Posterior vena cava (tissue), 2 donors: ENCODE measurements around the gene RNF223. TPM values are rescaled to one million over a fixed set of nuclear protein-coding genes. Genes with fewer than 3 reads are reported as not detected.

Experiments used
- DNase-seq: peaks from one replicate; pipeline ENCODE4 v3.0.0-alpha.2; 2020; ENCODE audit warnings: low spot score
- intact Hi-C, 2 donors: fragments of 100-400 bp; cut with DNase I; formaldehyde crosslinking; loops; one replicate each; pipeline versions ENCODE4 v1.14.1 to v1.14.2; 2022 to 2023
- total RNA-seq, 2 donors: library from RNA; stranded (reverse); fragmentation: NEBNext Ultra II Directional; extraction: Animal tissue kit (Norgen Biotek cat#: 25700); gene quantifications; one replicate each; pipeline ENCODE4 v1.2.1, GENCODE V29; 2021
- donor health status: DM: yes; HTN: yes; CAD: no.
- donor health status: DM: yes; HTN: yes; CAD: no.

The RNF223 gene
- total RNA-seq, 2 donors from 2014 or later: not detected

- intact Hi-C loops: no loop called here
Observed at GRCh38 chr1:1053682-1054081, 20.4 kb downstream of the RNF223 start.

DNA sequence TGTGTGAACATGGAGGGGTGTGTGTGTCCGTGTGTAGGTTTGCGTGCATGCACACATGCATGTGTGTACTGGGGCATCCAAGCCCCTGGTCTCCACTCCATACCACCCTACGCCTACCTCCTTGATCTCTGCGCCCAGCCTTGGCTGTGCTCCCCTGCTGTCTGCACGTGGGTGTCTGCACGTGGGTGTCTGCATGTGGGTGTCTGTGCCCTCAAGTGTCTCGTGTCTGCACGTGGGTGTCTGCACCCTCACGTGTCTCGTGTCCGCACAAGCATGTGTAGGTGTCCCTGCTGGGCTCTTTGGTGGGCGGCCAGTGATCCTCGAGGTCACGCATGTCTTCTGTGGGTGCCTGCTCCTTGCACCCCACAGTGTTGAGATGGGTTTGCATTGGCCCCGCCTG is 21.1 kb downstream of the RNF223 start:
- DNase-seq: no peak
- intact Hi-C loops: no loop called here

More at GRCh38 chr1:1053682-1054081, 20.4 kb downstream of the RNF223 start:
- no peak for DNase-seq

DNA sequence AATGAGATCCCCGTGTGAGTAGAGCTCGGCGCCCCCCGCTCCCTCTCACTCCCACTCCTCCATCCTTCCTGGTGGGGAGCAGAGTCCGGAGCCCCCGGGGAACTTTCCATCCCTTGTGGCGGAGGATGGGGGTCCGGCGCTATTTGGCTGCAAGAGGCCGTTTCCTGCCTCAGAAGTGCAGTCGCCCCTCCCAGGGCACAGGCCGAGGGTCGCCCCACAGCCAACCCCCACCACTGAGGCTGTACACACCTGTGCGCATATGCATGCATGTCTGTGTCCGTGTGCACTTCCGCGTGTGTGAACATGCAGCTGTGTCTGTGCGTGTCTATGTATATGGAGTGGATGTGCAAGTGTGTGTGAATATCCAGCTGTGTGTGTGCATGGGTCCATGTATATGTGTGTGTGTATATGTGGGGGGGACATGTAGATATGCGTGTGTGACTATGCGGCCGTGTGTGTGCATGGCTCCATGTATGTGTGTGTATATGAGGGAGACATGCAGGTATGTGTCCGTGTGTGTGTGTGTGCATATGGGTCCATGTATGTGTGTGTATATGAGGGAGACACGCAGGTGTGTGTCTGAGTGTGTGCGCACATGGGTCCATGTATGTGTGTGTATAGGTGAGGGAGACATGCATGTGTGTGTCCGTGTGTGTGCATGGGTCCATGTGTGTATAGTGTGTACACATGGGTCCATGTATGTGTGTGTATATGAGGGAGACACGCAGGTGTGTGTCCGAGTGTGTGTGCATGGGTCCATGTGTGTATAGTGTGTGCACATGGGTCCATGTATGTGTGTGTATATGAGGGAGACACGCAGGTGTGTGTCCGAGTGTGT is 21.9 kb downstream of the RNF223 start:
- DNase-seq: no peak
- intact Hi-C loops: no loop called here

- no peak for DNase-seq
- intact Hi-C loops: no loop called here
Observed at GRCh38 chr1:1051127-1051810, 22.8 kb downstream of the RNF223 start.

GRCh38 chr1:1050577-1051052 is 23.5 kb downstream of the RNF223 start:
- intact Hi-C loops: no loop called here
- no peak for DNase-seq

DNA sequence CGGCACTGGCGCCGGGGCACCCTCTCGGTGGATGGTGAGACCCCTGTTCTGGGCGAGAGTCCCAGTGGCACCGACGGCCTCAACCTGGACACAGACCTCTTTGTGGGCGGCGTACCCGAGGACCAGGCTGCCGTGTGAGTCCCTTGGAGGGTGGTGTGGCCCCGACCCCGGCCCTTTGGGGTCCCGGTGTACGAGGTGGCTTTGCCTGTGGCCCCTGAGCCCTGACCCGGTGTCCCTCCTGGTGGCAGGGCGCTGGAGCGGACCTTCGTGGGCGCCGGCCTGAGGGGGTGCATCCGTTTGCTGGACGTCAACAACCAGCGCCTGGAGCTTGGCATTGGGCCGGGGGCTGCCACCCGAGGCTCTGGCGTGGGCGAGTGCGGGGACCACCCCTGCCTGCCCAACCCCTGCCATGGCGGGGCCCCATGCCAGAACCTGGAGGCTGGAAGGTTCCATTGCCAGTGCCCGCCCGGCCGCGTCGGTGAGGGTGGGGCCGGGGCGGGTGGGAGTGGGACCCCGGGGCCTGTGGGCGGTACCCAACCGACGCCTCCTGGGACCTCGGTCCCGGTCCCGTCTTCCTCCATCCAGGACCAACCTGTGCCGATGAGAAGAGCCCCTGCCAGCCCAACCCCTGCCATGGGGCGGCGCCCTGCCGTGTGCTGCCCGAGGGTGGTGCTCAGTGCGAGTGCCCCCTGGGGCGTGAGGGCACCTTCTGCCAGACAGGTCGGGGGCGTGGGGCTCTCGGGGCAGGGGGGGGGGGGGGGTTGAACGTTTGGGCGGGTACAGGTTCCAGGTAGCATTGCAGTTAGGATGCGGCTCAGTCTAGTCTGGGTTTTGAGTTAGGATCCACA is 24.6 kb downstream of the RNF223 start:
- no peak for DNase-seq
- intact Hi-C loops: no loop called here

GRCh38 chr1:1048765-1049164 is 25.3 kb downstream of the RNF223 start:
- intact Hi-C loops: no loop called here
- DNase-seq: no peak

DNA sequence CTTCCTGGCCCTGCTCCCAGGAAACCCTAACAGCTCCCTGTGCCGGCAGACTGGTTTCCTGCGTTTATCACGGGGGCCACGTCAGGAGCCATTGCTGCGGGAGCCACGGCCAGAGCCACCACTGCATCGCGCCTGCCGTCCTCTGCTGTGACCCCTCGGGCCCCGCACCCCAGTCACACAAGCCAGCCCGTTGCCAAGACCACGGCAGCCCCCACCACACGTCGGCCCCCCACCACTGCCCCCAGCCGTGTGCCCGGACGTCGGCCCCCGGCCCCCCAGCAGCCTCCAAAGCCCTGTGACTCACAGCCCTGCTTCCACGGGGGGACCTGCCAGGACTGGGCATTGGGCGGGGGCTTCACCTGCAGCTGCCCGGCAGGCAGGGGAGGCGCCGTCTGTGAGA is 26.1 kb downstream of the RNF223 start:
- intact Hi-C loops: no loop called here
- no peak for DNase-seq

GRCh38 chr1:1047407-1047806 is 26.7 kb downstream of the RNF223 start:
- intact Hi-C loops: no loop called here
- no peak for DNase-seq

DNA sequence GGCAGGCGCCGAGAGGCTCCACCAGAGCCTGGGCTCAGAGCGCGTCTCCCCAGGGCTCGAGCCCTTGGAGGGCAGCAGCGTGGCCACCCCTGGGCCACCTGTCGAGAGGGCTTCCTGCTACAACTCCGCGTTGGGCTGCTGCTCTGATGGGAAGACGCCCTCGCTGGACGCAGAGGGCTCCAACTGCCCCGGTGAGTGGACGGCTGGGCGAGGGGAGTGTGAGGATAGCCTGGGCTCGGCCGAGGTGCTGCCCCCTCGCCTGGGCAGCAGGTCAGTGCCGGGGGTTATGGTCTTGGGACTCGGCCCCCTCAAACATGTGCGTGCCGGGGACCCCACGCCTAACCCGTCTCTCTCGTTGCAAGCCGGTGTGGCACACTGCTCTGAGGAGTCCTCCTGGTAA is 27.3 kb downstream of the RNF223 start:
- DNase-seq: no peak
- intact Hi-C loops: no loop called here

GRCh38 chr1:1046243-1046642 is 27.9 kb downstream of the RNF223 start:
- intact Hi-C loops: no loop called here
- no peak for DNase-seq

GRCh38 chr1:1045129-1045528 is 29.0 kb downstream of the RNF223 start:
- no peak for DNase-seq

DNA sequence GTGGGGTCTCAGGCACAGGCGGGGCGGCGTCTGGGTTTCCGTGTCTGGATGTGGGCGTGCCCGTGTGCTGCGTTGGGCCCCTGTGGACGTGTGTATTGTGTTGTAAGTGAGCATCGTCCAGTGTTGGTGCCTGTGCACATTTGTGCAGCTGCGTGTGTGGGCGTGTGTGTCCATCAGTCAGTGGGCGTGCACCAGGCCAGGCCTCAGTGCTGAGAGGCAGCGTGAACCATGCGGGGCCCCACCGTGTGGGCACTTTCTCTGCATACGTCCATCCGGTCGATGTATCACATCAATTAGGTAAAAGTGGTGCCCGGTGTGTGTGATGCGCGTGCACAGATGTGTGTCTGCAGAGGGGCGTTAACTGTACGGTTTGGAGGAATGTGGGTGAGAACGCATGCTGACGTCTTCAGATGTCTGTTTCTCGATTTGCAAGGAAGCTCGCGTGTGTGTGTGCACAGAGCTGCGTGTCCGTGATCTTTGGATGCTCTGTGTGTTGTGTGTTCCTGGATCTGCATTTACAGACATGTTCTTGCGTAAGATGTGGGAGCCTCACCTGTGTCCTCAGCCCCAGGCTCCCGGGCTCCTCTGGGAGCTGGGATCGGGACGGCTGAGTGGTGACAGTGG is 29.5 kb downstream of the RNF223 start:
- intact Hi-C loops: no loop called here

More at GRCh38 chr1:1045129-1045528, 29.0 kb downstream of the RNF223 start:
- intact Hi-C loops: no loop called here

DNA sequence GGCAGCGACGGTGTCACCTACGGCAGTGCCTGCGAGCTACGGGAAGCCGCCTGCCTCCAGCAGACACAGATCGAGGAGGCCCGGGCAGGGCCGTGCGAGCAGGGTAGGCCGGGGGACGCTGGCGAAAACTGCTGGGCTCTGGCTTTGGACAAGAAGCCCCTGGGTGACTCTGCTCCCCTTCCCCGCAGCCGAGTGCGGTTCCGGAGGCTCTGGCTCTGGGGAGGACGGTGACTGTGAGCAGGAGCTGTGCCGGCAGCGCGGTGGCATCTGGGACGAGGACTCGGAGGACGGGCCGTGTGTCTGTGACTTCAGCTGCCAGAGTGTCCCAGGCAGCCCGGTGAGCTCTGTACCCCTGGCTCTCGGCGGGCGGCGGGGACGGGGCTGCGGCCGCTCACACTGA is 30.2 kb downstream of the RNF223 start:
- DNase-seq: no peak
- intact Hi-C loops: no loop called here

More for the DNA sequence above, 29.5 kb downstream of the RNF223 start:
- no peak for DNase-seq

DNA sequence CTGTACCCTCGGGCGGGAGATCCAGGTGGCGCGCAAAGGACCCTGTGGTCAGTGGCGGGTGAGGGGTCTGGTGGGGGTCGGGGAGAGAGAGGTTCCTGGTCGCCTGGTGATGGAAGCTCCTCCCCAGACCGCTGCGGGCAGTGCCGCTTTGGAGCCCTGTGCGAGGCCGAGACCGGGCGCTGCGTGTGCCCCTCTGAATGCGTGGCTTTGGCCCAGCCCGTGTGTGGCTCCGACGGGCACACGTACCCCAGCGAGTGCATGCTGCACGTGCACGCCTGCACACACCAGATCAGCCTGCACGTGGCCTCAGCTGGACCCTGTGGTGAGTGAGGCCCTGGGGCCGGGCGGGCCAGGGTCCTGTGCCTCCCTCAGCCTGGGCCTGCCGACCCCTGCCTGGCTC is 30.7 kb downstream of the RNF223 start:
- DNase-seq: no peak
- intact Hi-C loops: no loop called here

- intact Hi-C loops: no loop called here
- no peak for DNase-seq
Observed at GRCh38 chr1:1042835-1043234, 31.3 kb downstream of the RNF223 start.

DNA sequence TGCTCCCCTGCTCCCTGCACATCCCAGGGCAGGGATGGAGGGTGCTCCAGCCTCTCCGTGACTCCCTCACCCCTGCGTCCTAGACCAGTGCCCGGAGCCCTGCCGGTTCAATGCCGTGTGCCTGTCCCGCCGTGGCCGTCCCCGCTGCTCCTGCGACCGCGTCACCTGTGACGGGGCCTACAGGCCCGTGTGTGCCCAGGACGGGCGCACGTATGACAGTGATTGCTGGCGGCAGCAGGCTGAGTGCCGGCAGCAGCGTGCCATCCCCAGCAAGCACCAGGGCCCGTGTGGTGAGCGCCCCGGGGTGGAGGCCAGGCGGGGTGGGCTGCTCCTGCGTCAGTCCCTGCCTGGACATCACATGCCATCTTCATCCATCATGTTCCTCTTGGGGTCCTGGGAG is 32.2 kb downstream of the RNF223 start:
- no peak for DNase-seq
- intact Hi-C loops: no loop called here

- intact Hi-C loops: no loop called here
- no peak for DNase-seq
Observed at GRCh38 chr1:1041092-1041523, 33.0 kb downstream of the RNF223 start.
